CD4-positive, alpha-beta T cell treated with Interleukin-2 at 100 ng/mL for 4 hours (primary cell): ENCODE data around the gene ETHE1.

Experiments
- DNase-seq: peaks from one replicate; pipeline ENCODE4 v3.0.0-alpha.2; 2020; ENCODE audit warnings: low spot score

ETHE1 gene

GRCh38 chr19:43489310-43489709 is 37.7 kb downstream of the ETHE1 start:
- no peak for DNase-seq

- no peak for DNase-seq
Measured at GRCh38 chr19:43488179-43488578, 38.8 kb downstream of the ETHE1 start.

- DNase-seq = no peak
Measured at GRCh38 chr19:43486412-43486811, 40.6 kb downstream of the ETHE1 start.

- no peak for DNase-seq
Measured at GRCh38 chr19:43485951-43486350, 41.0 kb downstream of the ETHE1 start.

- DNase-seq = no peak
Measured at GRCh38 chr19:43483281-43483680, 43.7 kb downstream of the ETHE1 start.

- DNase-seq = no peak
Measured at GRCh38 chr19:43482193-43482592, 44.8 kb downstream of the ETHE1 start.

GRCh38 chr19:43481701-43482100 is 45.3 kb downstream of the ETHE1 start:
- no peak for DNase-seq

GRCh38 chr19:43480574-43480973 is 46.4 kb downstream of the ETHE1 start:
- DNase-seq = no peak

GRCh38 chr19:43479961-43480561 is 46.9 kb downstream of the ETHE1 start:
- no peak for DNase-seq

GRCh38 chr19:43479226-43479625 is 47.8 kb downstream of the ETHE1 start:
- no peak for DNase-seq

- no peak for DNase-seq
Measured at GRCh38 chr19:43478323-43478722, 48.7 kb downstream of the ETHE1 start.

GRCh38 chr19:43476606-43477005 is 50.4 kb downstream of the ETHE1 start:
- DNase-seq = no peak

GRCh38 chr19:43474986-43475705 is 51.9 kb downstream of the ETHE1 start:
- DNase-seq = peak; percentile 93

GRCh38 chr19:43474487-43474886 is 52.5 kb downstream of the ETHE1 start:
- DNase-seq = no peak

- DNase-seq = no peak
Measured at GRCh38 chr19:43471091-43471490, 55.9 kb downstream of the ETHE1 start.

GRCh38 chr19:43470288-43470687 is 56.7 kb downstream of the ETHE1 start:
- DNase-seq = peak; percentile 33

- DNase-seq = peak; percentile 51
Measured at GRCh38 chr19:43469160-43469480, 57.9 kb downstream of the ETHE1 start.

GRCh38 chr19:43468354-43469159 is 58.4 kb downstream of the ETHE1 start:
- peak; percentile 4 for DNase-seq

- DNase-seq = peak; percentile 18
Measured at GRCh38 chr19:43467730-43468129, 59.3 kb downstream of the ETHE1 start.

- no peak for DNase-seq
Measured at GRCh38 chr19:43467276-43467675, 59.7 kb downstream of the ETHE1 start.

GRCh38 chr19:43466793-43467192 is 60.2 kb downstream of the ETHE1 start:
- DNase-seq = no peak

GRCh38 chr19:43465468-43466120 is 61.4 kb downstream of the ETHE1 start, which contains the start of gene LYPD3:
LYPD3 (minus strand) TSS chr19:43465608; CDS start chr19:43465571, 37 bp downstream.
- DNase-seq = peak; percentile 1
